GM12864 (cell line): Measurements from ENCODE around the gene TJP3.
A peak's percentile ranks its signal among the peaks of the same experiment; 100 is the strongest.
"Not testable (repeated sequence)": the region's sequence is repeated elsewhere in the genome, so short reads cannot be mapped to it uniquely, and the experiment has no call there.

Source experiments
- DNase-seq: peaks from one replicate; pipeline ENCODE4 v3.0.0-alpha.2; 2011; ENCODE audit warnings: low read depth
- H3K4me3 ChIP-seq: 2 replicates; pipeline ENCODE4 v1.5.1; 2011; ENCODE audit warnings: mild to moderate bottlenecking, low read depth, low read length, control low read depth
- CTCF ChIP-seq: IDR thresholded peaks from 2 replicates; pipeline ENCODE4 v1.5.1; 2011; ENCODE audit warnings: low read depth, mild to moderate bottlenecking, moderate library complexity, low read length, control low read depth, inconsistent platforms; ENCODE audit errors: missing control alignments

Gene TJP3

DNA sequence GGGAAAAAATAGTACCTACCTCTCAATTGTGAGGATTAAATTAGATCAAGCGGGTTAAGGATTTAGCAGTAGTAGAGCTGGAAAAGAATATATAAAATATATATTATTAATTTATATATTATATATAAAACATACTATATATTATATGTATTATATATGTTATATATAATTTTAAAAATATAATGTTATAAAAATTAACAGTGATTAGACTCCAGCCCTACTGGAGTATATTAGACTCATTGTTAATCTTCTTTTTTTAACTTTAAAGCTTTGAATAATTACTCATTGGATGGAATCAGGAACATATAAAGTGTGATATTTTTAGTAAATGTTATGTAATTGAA, 53.9 kb downstream of the TJP3 start:
- DNase-seq: no peak
- peak overlapping the region; percentile 87; the same call in 1 of the 2 replicates for H3K4me3 ChIP-seq
- no peak for TF ChIP-seq CTCF

DNA sequence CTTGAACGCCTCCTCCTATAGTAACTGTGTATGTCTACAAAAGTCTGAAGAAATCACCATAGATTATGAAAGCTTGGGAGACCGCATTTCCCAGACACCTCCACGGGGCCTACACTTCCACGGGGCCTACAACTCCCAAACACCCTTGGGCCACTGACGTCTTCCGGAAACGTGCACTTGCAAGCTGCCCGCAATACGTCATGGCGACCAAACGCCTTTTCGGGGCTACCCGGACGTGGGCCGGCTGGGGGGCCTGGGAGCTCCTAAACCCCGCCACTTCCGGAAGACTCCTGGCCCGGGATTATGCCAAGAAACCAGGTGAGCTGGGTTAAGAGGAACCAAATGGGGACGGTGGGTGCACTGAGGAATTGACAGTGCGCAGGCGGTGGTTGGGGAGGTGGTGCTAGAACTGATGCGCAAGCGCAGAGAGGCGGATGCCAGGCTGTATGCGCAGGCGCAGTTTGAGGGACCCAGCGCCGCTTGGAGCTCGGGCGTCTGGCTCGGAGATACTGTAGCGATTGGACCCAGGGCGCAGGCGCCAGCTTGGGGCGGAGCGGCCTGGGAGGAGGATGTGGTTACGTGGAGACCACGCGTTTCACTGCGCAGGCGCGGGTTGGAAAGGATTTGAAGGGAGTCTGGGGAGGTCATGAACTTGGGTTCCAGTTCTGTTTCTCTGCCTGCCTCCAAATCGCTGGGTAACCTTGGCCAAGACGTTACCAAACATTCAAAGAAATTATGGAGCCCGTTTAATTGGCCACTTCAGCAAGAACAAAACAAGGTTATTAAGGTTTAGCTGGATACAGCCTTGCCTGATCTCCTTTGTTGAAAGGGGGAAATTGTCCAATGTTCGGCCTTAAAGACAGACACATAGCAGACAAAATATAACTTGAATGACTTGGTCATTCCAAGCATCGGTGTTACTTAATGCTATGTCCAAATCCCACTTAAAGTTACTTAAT, 54.6 kb downstream of the TJP3 start, which contains the start of gene MRPL54:
TSS of gene MRPL54 (plus strand) at position 182 of the 959 bp plus-strand sequence. CDS start at position 201, 19 bp downstream.
- peak within 1 kb of the TSS; percentile 87 for H3K4me3 ChIP-seq
- no peak for TF ChIP-seq CTCF
- peak; percentile 98 for DNase-seq

GRCh38 chr19:3765121-3765520, 56.9 kb downstream of the TJP3 start:
- DNase-seq: no peak
- no peak for TF ChIP-seq CTCF
- no peak overlapping the region for H3K4me3 ChIP-seq

DNA sequence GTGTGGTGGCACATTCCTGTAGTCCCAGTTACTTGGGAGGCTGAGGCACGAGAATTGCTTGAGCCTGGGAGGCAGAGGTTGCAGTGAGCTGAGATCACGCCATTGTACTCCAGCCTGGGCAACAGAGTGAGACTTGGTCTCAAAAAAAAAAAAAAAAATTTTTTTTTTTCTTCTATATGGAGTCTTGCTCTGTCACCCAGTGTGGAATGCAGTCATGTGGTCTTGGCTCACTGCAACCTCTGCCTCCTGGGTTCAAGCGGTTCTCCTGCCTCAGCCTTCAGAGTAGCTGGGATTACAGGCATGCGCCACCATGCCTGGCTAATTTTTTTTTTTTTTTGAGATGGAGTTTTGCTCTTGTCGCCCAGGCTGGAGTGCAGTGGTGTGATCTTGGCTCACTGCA, 57.6 kb downstream of the TJP3 start:
- not testable (repeated sequence) for DNase-seq, H3K4me3 ChIP-seq

GRCh38 chr19:3766520-3766919, 58.3 kb downstream of the TJP3 start:
- DNase-seq: no peak
- TF ChIP-seq CTCF: no peak
- no peak overlapping the region for H3K4me3 ChIP-seq

GRCh38 chr19:3767050-3767449, 58.9 kb downstream of the TJP3 start:
- DNase-seq: no peak
- no peak for TF ChIP-seq CTCF
- H3K4me3 ChIP-seq: no peak overlapping the region

DNA sequence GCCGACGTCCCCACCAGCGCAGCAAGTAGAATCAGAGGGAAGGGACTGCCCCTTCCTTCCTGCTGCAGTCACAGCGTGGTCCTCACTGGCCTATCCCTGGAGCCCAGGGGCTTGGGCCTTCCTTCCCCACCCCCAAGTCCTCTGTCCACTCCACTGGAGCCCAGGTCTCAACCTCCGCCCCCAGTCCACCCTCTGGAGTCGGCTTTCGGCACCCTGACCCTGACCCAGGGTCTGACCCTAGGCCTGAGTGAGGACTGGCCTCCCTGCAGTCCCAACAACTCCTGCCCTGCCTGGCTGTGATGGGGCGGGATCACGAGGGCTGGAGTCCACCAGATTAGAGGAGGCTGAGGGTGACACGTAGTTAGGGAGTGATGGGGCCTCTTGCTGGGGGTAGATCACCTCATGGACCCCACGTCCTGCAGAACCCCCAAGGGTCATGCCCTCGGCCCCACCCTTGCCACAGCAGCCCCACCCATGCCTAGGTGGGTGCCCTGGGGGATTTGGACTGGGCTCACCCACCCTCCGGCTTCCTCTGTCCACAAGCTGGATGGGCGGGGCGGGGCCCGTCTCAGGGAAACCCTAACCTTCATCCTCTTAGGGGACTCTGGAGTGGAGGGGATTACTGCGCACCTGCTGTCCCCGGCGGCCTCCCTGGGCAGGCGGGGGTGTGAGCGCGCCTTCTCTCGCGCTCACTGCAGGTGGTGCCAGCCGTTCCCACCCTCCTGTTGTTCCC, 60.0 kb downstream of the TJP3 start:
- TF ChIP-seq CTCF: no peak
- H3K4me3 ChIP-seq: no peak overlapping the region
- no peak for DNase-seq
